ENCODE measurements around the gene GRAMD2A.
"Not testable (repeated sequence)": the region's sequence is repeated elsewhere in the genome, so short reads cannot be mapped to it uniquely, and the experiment has no call there.

Gene GRAMD2A

DNA sequence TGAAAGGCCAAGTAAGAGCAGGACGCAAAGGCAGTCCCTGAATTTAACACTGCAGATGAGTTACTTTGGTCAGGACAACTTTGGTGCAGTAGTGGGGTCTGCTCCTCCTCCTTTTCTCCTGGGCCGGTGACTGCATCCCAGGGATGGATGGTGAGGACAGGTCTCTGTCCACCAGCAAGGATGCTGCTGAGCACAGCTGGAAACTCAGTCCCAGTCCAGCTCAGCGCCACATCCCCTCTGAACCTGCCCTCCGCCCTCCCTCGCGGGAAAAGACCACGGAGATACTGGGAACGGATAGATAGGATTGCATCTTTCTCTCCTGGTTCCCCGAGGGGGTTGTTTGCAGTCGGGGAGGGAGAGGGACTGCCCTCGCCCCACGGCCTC, 13.8 kb downstream of the GRAMD2A start:
- no peak for DNase-seq

DNA sequence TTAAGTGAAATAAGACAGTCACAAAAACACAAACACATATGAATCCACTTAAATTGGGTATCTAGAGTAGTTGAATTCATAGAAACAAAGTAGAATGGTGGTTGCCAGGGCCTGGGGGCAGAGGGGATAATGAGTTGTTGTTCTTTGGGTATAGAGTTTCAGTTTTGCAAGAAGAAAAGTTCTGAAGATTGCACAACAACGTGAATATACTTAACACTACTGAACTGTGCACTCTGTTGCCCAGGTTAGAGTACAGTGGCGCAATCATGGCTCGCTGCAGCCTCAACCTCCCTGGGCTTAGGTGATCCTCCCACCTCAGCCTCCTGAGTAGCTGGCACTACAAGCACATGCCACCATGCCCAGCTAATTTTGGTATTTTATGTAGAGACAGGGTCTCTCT, 14.9 kb downstream of the GRAMD2A start:
- DNase-seq = no peak

DNA sequence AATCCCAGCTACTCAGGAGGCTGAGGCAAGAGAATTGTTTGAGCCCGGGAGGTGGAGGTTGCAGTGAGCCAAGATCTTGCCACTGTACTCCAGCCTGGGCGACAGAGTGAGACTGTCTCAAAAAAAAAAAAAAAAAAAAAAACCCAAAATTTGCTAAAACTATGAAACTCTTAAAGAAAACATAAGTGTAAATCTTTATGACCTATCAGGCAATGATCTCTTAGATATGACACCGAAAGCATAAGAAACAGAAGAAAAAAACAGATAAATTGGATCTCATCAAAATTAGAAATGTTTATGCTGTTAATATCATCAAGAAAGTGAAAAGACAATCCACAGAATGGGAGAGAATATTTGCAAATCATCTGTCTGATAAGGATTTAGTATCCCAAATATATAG, 15.3 kb downstream of the GRAMD2A start:
- no peak for DNase-seq

DNA sequence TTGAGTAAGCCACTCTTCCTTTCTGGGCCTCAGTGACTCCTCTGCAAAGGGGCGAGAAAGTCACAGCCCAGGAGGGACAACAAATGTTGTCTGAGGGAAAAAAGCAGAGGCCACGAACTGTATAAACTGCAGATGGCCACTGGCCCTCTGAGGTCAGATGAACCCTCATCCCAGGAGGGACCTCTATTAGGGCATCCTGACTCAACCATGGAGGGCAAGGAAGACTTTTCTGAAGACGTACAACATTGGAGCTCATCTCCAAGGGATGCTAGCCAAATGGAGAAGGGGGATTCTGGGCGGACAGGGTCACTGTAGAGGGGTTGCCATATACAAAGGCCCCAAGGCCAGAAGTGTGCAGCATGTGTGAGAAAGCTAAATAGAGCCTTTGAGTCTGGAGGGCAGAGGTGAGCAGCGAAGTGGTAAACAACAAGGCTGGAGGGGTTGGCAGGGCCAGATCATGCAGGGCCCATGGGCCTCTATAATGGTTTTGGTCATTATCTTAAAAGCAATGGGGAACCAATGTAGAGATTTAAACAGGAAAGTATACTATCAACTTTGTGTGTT, 16.7 kb downstream of the GRAMD2A start:
- DNase-seq = no peak

DNA sequence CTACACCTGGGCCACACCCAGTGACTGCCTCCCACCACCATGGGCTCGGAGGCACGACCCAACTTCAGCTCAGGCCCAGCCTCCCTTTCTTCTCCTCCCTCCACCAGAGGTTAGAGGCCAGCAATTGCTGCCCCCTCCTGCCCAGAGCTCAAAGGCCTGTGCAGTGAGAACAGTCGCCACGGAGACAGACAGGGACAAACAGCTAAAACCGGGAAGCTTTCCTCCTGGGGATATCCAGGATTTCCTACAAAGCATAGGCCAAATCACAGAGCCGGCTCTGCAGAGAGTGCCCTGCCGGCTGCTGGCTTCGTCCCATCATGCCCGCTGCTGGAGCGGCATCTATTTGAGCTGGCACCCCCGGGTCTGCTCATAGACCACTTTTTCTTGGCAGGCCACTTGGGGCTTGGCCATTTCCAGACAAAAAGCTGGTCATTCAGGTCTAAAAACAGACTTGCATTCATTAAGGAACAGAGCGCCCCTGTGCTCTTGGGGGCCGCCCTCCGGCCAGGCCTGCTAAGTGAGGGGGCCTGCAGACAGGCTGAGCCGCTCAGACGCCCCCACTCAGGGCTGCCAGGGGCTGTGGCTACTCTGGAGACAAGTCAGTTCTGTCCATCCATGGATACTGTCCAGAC, 17.5 kb downstream of the GRAMD2A start:
- DNase-seq = peak; percentile 78

DNA sequence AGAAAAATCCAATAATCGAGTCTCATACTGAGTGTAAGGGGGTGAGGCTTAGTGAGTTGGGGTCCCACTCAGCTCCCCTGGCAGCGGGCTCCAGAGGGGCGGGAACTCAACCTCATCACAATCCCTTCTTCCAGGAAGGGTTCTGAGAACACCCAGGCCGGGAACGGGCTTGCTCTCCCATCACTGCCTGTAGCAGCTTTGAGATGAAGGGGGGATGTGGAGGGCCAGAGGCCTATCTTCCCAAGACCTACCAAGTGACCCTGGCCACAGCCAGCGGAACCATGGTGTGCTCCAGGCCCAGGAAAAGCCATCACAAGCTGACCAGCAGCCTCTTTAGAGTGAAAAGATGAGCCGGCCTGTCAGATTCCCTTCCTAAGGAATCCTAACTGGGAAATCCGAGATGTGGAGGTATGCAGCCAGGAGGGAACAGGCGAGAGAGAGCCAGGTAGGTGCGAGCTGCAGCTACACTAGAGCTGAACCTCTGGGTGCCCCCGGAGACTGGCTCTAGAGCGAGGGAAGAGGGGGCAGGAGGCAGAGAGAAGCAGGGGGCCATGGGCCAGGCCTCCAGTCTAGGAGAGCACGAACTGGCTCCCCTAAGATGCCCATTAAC, 18.5 kb downstream of the GRAMD2A start:
- no peak for DNase-seq

DNA sequence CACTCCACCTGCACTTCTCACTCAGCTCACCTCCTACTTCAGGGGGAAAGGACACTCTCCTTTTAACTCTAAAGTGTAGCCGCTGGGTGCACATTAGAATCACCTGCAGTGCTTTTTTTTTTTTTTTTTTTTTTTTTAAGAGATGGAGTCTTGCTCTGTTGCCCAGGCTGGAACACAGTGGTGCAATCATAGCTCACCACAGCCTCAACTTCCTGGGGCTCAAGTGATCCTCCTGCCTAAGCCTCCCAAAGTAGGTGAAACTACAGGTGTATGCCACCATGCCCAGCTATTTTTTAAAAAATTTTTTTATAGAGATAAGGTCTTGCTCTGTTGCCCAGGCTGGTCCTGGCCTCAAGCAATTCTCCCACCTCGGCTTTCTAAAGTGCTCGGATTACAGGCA, 20.8 kb downstream of the GRAMD2A start:
- DNase-seq = no peak

DNA sequence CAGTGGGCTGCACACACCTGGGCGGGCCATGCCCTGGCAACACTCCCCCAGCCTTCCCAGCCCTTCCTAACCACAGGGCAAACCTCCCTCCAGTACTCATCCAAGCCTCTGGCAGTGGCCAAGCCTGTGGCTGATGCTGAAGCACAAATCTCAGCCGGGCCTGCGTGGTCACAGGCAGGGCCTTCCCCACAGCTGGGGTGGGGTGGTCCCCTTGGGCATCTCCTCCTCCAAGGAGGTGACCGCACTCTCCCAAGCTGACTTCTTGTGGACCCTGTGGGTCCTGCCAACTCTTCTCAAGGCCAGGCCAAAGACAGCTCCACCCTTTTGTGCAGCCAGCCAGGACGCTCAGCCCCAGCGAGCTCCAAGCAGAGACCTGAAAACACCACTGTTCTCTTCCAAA, 21.4 kb downstream of the GRAMD2A start:
- DNase-seq = no peak

DNA sequence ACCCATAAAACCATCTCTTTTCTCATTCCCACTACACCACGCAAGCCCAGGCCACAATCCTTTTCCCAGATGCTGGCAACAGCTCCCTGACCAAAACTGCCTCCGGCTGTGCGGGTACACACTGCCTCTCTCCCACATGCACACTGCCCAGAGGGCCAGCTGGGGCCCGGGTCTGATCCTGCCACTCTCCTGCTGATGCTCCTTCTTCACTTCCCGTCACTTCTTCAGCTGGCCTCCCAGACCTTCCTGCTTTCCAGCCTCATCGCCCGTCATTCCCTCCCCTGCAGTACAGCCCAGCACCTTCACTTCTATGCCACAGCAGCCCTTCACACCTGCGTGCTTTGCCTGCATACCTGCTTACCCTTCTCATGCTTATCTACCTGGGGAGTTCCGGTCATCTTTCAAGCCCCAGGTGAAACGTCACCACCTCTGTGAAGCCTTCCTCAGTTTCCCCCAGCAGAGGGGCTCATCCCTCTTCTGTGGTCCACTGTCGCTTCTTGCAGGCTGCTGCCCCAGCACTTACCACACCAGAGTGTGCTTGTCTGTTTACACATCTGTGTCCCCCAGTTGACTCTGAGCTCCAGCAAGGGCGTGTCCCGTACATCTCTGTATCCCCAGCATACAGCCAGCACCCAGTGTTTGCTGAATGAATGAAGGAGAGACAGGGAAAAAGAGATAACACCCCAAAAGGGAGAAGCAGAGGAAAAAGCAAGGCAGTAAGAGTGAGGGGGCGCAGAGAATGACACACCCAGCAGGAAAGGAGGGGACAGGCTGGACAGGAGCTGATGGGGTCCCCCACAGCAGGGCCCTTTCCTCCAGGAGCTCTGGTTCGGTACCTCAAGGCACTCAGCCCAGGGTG, 22.2 kb downstream of the GRAMD2A start:
- no peak for DNase-seq

DNA sequence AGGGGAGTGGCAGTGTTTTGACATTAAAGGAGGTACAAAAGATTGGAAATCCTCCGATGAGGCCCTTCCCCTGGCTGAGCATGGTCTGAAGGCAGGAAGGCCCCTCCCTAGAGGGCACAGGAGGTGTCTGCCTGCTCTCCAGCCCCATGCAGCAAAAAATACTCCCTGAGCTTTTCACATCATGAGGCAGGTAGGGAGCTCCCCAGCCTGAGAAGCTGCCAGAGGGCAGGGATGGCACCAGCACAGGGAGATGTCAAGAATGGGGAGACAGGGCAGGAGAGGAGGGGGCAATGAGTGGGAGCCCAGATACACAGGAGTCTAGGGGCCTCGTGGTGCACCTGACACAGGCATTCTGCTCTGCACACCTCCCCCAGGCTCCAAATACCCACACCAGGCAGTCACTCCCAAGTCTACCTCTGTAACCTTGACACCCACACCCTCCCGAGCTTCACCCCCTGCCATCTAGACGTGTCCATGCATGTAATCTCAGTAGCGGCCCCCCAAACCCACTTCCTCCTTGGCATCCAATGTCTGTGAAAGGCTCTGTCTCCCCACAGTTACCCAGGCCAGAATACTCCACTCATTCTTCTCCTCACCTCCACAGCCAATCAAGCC, 22.9 kb downstream of the GRAMD2A start:
- DNase-seq = no peak

DNA sequence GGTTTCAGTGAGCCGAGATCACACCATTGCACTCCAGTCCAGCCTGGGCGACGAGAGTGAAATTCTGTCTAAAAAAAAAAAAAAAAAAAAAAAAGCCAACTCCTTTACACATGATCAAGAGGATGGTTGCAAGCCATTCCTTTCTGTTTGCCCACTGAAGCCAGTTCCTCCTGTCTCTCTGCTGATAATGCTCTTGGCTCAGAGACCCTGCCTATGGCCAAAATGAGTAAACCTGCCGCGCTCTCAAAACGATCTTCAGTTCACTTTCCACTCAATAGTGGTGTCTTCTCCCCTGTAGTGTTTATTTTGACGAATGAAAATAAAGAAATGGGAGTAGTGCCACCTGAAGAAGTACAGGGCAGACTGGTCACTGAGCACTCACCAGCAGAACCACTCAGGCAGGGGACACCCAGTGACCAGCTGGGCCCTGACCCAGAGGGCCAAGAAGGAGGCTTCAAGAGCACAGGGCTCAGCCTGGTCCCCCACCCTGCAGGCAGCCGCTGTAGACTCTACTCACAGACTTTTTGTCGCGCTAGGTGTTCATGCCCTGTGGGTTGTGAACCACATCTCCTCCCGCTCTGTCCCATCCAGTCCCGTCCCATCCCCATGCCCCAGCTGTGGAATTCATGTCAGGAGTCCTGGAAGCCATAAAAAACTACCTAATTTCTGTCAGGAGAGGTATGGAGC, 23.6 kb downstream of the GRAMD2A start:
- no peak for DNase-seq

DNA sequence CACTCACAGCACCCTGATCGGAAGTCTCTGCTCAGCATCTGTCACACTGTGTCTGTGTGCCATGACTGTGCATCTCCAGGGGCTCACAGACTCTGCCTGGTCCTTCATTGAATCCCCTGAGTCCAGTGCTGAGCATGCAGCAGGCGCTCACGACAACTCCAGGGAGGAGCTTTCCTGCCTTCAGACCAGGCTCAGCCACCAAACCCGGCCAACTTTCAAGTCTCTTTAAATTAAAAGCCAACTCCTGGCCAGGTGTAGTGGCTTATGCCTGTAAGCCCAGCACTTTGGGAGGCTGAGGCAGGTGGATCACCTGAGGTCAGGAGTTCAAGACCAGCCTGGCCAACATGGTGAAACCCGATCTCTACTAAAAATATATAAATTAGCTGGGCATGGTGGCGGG, 24.2 kb downstream of the GRAMD2A start:
- no peak for DNase-seq

DNA sequence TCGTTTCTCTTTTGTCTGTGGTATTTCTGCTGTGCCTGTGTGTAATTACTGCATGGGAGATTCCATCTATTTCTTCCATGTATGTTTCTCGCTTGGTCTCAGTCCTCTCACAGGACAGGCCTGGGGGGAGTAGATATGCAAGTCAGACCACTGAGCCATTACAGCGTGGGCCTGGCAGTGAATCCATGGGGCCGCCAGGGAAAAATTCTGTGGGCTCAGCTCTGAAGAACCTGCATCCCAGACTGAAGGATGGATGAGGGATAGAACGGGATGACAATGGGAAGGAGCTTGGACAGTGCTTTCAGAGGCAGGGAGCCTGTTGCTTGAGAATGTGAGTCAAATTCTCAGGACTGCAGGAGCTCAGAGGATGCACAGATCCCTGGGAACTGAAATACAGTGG, 24.8 kb downstream of the GRAMD2A start:
- DNase-seq = no peak

DNA sequence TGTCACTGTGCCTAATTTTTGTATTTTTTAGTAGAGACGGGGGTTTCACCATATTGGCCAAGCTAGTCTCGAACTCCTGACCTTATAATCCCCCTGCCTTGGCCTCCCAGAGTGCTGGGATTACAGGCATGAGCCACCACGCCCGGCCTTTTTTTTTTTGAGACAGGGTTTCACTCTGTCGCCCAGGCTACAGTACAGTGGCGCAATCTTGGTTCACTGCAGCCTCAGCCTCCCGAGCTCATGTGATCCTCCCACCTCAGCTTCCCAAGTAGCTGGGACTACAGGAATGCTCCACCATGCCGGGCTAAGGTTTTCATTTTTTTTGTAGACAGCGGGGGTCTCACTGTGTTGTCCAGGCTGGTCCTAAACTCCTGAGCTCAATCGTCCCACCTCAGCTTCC, 25.6 kb downstream of the GRAMD2A start:
- not testable (repeated sequence) for DNase-seq

DNA sequence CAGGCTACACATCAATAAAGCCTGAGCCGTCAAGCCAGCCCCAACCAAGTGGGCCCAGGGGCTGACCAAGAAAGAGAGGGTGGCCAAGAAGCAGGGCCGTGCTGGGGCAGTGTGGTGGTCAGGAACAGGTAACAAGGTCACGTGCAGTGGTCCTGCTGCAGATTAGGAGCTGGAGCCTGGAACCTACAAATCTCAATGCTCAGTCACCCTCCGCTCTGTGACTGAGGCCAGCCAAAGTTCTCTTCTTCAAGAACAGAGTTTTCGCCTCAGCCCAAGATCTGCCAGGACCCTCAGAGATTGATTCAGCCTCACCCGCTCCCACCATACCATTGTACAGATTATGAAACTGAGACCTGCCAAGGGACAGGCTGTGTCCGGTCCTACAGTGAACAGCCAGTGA, 26.9 kb downstream of the GRAMD2A start:
- no peak for DNase-seq

DNA sequence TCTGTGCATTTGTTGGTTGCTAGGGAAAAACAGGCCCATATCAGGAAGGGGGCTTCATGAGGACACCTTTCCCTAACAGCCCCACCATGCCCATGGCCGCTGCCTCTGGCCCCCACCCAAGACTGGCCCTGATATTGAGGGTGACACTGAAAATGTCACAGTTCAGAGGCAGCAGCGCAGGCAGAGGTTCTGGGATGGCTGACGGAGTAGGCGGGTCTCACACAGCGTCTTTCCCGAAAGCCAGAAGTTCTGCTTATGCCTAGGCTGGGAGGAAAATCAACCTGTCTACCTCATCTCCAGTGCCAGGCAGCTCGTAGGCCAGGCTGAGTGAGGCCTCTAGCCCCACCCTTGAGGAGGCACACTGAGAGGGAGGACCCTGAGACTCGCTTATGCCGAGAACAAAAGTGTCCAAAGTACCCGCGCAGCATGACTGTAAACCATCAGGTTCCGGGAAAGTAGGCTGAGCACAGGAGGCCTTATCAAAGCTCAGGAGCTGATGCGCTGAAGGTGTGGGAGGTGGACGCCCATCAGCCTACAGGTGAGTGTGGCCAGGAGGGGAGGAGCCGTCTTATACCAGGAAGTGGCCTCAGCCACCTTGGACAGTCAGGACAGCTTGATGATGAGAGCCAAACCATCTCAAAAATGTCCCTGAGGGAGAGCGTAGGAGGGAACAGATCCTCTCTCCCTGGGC, 27.5 kb downstream of the GRAMD2A start:
- no peak for DNase-seq

DNA sequence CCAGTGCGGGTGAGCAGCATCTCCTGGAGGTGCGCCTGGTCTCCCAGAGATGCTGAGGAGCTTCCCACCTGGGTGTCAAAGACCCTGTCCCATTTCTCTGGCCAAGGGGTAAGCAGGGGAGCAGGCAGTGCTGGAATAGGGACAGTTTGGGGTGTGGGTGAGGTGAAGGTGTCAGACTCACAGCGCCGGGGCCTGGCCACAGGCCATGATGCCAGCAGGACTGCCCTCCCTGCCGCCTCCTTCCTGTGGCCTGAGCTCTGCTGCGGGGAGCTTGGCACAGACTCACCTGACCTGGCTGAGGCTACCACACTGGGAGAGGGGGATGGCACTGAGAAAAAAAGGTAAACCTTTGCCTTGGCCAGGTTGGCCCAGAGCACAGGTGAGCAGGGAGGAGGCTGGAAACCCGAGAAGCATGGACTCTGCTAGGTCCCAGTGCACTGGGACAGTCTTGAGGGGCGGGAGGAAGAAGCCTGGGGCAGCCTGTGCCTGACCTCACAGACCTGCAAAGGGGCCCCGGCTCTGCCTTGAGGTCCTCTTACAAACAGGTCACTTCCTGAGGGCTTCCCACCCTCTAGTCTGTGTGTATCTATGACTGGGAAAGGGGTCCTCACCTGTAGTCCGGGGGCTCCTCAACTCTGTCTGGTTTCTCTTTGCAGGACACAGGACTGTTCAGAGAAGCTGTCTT, 28.2 kb downstream of the GRAMD2A start:
- no peak for DNase-seq

DNA sequence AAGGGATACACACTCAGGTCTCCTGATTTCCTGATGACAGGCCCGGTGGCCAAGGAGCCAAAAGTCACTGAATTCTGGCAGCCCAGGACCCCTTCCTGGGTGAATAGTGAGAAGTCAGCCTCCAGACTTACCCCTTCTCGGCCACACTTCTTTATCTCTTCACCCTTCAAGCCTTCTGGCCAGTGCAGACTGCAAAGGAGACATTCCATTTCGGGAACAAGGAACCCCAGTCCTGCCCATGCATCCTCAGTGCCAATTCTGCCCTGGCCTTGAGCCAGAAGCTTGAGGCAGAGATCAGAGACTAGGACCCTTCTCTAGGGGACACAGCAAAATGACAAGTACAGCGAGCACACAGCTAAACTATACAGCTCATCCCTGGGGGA, 28.8 kb downstream of the GRAMD2A start:
- DNase-seq = no peak

DNA sequence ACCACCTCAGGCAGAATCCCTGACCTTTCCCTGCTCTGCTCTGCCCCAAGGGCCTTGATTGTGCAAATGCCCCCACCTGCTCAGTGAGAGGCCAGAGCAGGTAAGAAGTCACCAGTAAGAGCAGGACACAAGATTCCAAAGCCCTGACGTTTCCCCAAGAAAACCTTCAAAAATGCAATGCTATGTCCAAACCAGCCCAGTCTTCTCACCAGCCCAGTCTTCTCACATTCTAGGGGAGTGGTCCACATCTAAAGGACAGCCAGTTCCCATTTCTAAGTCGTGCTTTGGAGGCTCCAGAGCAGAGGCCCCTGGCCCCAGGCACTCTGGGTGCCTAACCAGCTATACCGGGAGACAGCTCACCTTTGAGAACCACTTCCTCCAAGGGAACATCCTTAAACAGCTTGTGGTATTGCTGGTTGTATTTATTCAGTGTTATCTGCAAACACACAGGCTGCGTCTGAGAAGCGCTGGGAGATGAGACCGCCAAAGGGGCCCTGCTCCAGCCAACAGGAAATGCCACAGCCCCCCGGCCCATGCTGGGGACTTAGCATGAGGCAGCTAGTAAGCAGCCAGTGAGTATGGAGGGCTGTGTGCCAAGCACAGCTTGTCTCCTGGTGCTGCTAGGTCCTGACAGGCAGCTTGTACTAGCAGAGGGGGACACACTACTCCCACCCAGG, 29.3 kb downstream of the GRAMD2A start:
- no peak for DNase-seq

DNA sequence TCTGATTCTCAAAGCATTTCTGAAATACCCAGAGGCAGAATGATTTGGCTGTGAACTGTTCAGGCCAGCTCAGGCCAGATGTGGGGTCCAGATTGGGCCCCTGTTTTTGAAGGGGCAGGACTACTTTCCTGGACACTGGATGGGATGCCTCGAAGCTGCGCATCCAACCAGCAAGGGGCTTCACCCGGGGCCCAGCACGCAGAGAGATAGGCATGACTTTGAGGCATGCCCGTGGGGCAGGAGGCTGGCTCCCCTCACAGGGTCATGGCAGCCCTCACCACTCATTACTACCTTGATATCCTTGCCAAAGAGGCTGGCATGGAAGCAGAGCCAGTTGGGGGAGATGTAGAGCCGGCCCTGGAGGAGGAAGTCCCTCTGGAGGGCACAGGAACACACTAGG, 30.1 kb downstream of the GRAMD2A start:
- no peak for DNase-seq
